H9 (cell line): Measurements from ENCODE around the gene MTCL1. TPM values are rescaled to one million over a fixed set of nuclear protein-coding genes. Genes with fewer than 3 reads are reported as not detected.

Experiments used
- DNase-seq: peaks from one replicate; pipeline ENCODE4 v3.0.0-alpha.2; 2017
- H2AFZ ChIP-seq: one replicate; pipeline ENCODE4 v1.6.1; 2013; ENCODE audit warnings: mild to moderate bottlenecking, low read length, control low read depth, moderate library complexity
- H2AK5ac ChIP-seq: 2 replicates; pipeline ENCODE4 v1.6.1; 2013; ENCODE audit warnings: low read length, control low read depth, mixed read lengths; ENCODE audit not compliant: insufficient read length
- H2BK120ac ChIP-seq: one replicate; pipeline ENCODE4 v1.6.1; 2013; ENCODE audit warnings: low read depth, mild to moderate bottlenecking, low read length, control low read depth, inconsistent platforms; ENCODE audit not compliant: poor library complexity, severe bottlenecking
- H2BK12ac ChIP-seq: 2 replicates; pipeline ENCODE4 v1.6.1; 2013; ENCODE audit warnings: low read length, control low read depth, mixed read lengths, low read depth; ENCODE audit not compliant: insufficient read length
- H2BK15ac ChIP-seq: 2 replicates; pipeline ENCODE4 v1.6.1; 2013; ENCODE audit warnings: low read depth, low read length, control low read depth
- H2BK20ac ChIP-seq: one replicate; pipeline ENCODE4 v1.6.1; 2013; ENCODE audit warnings: low read depth, mild to moderate bottlenecking, low read length, control low read depth, inconsistent platforms; ENCODE audit not compliant: poor library complexity, severe bottlenecking
- H2BK5ac ChIP-seq: 2 replicates; pipeline ENCODE4 v1.6.1; 2013; ENCODE audit warnings: low read length, control low read depth, mixed read lengths; ENCODE audit not compliant: insufficient read length
- H3K14ac ChIP-seq: 2 replicates; pipeline ENCODE4 v1.6.1; 2013; ENCODE audit warnings: low read length, control low read depth; ENCODE audit not compliant: insufficient read depth
- H3K18ac ChIP-seq: 2 replicates; pipeline ENCODE4 v1.6.1; 2013; ENCODE audit warnings: low read depth, mild to moderate bottlenecking, mixed read lengths, low read length, control low read depth; ENCODE audit not compliant: insufficient read length
- H3K23ac ChIP-seq: 2 replicates; pipeline ENCODE4 v1.6.1; 2013; ENCODE audit warnings: low read length, control low read depth, mixed read lengths, low read depth; ENCODE audit not compliant: insufficient read length
- H3K23me2 ChIP-seq: 2 replicates; pipeline ENCODE4 v1.6.1; 2013; ENCODE audit warnings: low read depth, mild to moderate bottlenecking, mixed read lengths, low read length, control low read depth; ENCODE audit not compliant: insufficient read length, poor library complexity, severe bottlenecking
- H3K27ac ChIP-seq: 2 replicates; pipeline ENCODE4 v1.5.1; 2013; ENCODE audit warnings: low read length, control low read depth, mixed read lengths, low read depth; ENCODE audit not compliant: insufficient read length
- H3K27me3 ChIP-seq: 2 replicates; pipeline ENCODE4 v1.6.1; 2013; ENCODE audit warnings: low read length, control low read depth, inconsistent platforms; ENCODE audit not compliant: insufficient read depth
- H3K4ac ChIP-seq: 2 replicates; pipeline ENCODE4 v1.6.1; 2013; ENCODE audit warnings: low read depth, mild to moderate bottlenecking, control low read depth, inconsistent platforms, low read length, moderate library complexity
- H3K4me1 ChIP-seq: 2 replicates; pipeline ENCODE4 v1.6.1; 2013; ENCODE audit warnings: low read length, control low read depth, inconsistent platforms; ENCODE audit not compliant: insufficient read depth
- H3K4me2 ChIP-seq: 2 replicates; pipeline ENCODE4 v1.6.1; 2013; ENCODE audit warnings: low read length, control low read depth, mixed read lengths; ENCODE audit not compliant: insufficient read length, insufficient read depth
- H3K56ac ChIP-seq: 2 replicates; pipeline ENCODE4 v1.6.1; 2013; ENCODE audit warnings: low read depth, mild to moderate bottlenecking, mixed read lengths, low read length, control low read depth; ENCODE audit not compliant: insufficient read length
- H3K79me1 ChIP-seq: 2 replicates; pipeline ENCODE4 v1.6.1; 2013; ENCODE audit warnings: low read depth, mild to moderate bottlenecking, moderate library complexity, low read length, control low read depth, inconsistent platforms; ENCODE audit not compliant: insufficient read depth, poor library complexity, severe bottlenecking
- H3K79me2 ChIP-seq: 2 replicates; pipeline ENCODE4 v1.6.1; 2013; ENCODE audit warnings: low read length, control low read depth, inconsistent platforms; ENCODE audit not compliant: insufficient read depth
- H3K9ac ChIP-seq: 2 replicates; pipeline ENCODE4 v1.6.1; 2013; ENCODE audit warnings: low read length, control low read depth, mixed read lengths; ENCODE audit not compliant: insufficient read length; ENCODE audit errors: extremely low read depth
- H3K9me3 ChIP-seq: one replicate; pipeline ENCODE4 v1.6.1; 2013; ENCODE audit warnings: low read depth, low read length, inconsistent platforms; ENCODE audit not compliant: control insufficient read depth
- H3T11ph ChIP-seq: one replicate; pipeline ENCODE4 v1.6.1; 2013; ENCODE audit warnings: mild to moderate bottlenecking, low read length, control low read depth, inconsistent platforms
- H4K20me1 ChIP-seq: one replicate; pipeline ENCODE4 v1.6.1; 2013; ENCODE audit not compliant: control insufficient read depth, insufficient read length, insufficient read depth
- H4K5ac ChIP-seq: 2 replicates; pipeline ENCODE4 v1.6.1; 2013; ENCODE audit warnings: low read depth, mild to moderate bottlenecking, mixed read lengths, low read length, control low read depth; ENCODE audit not compliant: insufficient read length
- H4K8ac ChIP-seq: replicated peaks from 2 replicates; pipeline ENCODE4 v1.6.1; 2013; ENCODE audit warnings: low read length, control low read depth, mixed read lengths, low read depth; ENCODE audit not compliant: insufficient read length
- H4K91ac ChIP-seq: 2 replicates; pipeline ENCODE4 v1.6.1; 2013; ENCODE audit warnings: low read depth, mild to moderate bottlenecking, moderate library complexity, mixed read lengths, low read length, control low read depth; ENCODE audit not compliant: insufficient read length
- H3K27ac Mint-ChIP-seq, 3 experiments: 2 replicates in 2 of 3; 3 replicates in 1 of 3; pipeline ENCODE4 v1.8.0; 2020 to 2021; ENCODE audit warnings: mixed read lengths in 3 of 3, mild to moderate bottlenecking in 1 of 3, moderate library complexity in 1 of 3
- H3K27me3 Mint-ChIP-seq: 2 replicates; pipeline ENCODE4 v1.8.0; 2021; ENCODE audit warnings: low read depth, mild to moderate bottlenecking, moderate library complexity, mixed read lengths
- H3K36me3 Mint-ChIP-seq, 3 experiments: 2 replicates in 2 of 3; 3 replicates in 1 of 3; pipeline ENCODE4 v1.8.0; 2020 to 2021; ENCODE audit warnings: low read depth in 3 of 3, mixed read lengths in 3 of 3; ENCODE audit not compliant: insufficient read depth in 1 of 3
- H3K4me1 Mint-ChIP-seq, 2 experiments: 2 replicates each; pipeline ENCODE4 v1.8.0; 2020; ENCODE audit warnings: mixed read lengths in 2 of 2
- H3K4me3 Mint-ChIP-seq, 2 experiments: 2 replicates in 1 of 2; 3 replicates in 1 of 2; pipeline ENCODE4 v1.8.0; 2020 to 2021; ENCODE audit warnings: mild to moderate bottlenecking in 2 of 2, mixed read lengths in 2 of 2, moderate library complexity in 1 of 2
- H3K9me3 Mint-ChIP-seq, 2 experiments: 2 replicates in 1 of 2; 3 replicates in 1 of 2; pipeline ENCODE4 v1.8.0; 2020; ENCODE audit warnings: mild to moderate bottlenecking in 2 of 2, mixed read lengths in 2 of 2, moderate library complexity in 1 of 2
- CTCF ChIP-seq: fragments of 200-600 bp; sonication (generic); conservative IDR thresholded peaks from 3 replicates; pipeline ENCODE4 v1.8.0; 2021; ENCODE audit warnings: antibody characterized with exemption, mild to moderate bottlenecking
- WGBS: extraction: QIAGEN DNeasy Blood & Tissue Kit; methylation state at CpG from one replicate; pipeline ENCODE4 v1.1.7; 2013; ENCODE audit warnings: missing lambda C conversion rate, low lambda C conversion rate, mixed read lengths; ENCODE audit not compliant: insufficient read length; ENCODE audit errors: extremely low coverage; 5-methylcytosine and 5-hydroxymethylcytosine counted together
- total RNA-seq: library from RNA; stranded (reverse); gene quantifications from 2 replicates; pipeline ENCODE4 v1.2.1, GENCODE V29; 2021

MTCL1 gene
- total RNA-seq, 1 experiment from 2014 or later = 50.7 TPM

DNA sequence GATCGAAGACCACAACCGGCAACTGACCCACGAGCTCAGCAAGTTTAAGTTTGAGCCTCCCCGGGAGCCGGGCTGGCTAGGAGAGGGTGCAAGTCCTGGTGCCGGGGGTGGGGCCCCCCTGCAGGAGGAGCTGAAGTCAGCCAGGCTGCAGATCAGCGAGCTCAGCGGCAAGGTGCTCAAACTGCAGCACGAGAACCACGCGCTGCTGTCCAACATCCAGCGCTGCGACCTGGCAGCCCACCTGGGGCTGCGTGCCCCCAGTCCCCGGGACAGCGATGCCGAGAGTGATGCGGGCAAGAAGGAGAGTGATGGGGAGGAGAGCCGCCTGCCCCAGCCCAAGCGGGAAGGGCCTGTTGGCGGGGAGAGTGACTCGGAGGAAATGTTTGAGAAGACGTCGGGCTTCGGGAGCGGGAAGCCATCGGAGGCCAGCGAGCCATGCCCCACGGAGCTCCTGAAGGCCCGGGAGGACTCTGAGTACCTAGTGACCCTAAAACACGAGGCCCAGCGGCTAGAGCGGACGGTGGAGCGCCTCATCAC lies 78.7 kb downstream of the MTCL1 start:
- DNase-seq = no peak
- H2BK120ac ChIP-seq = no peak overlapping the region
- no peaks in the 10 kb centered on the region for H3K9me3 ChIP-seq
- no peak overlapping the region for H2AK5ac ChIP-seq
- H3K4me1 ChIP-seq = no peaks in the 10 kb centered on the region
- H3K4ac ChIP-seq = no peak overlapping the region
- no peak overlapping the region for H2BK20ac ChIP-seq
- no peak overlapping the region for H2AFZ ChIP-seq
- no peaks in the 10 kb centered on the region for H4K20me1 ChIP-seq
- TF ChIP-seq CTCF = no peak
- no peak overlapping the region for H4K8ac ChIP-seq
- no peak overlapping the region for H3K4me3 Mint-ChIP-seq
- no CpG with 5 or more reads among the region's 35 CpGs for WGBS
- H3T11ph ChIP-seq = no peak overlapping the region
- H2BK15ac ChIP-seq = no peak overlapping the region
- H3K23me2 ChIP-seq = no peaks in the 10 kb centered on the region
- H3K27ac ChIP-seq = no peak overlapping the region
- peaks cover 20 to 69% (median 59%) of the 10 kb centered on the region in 3 experiments; a peak in 6 of 7 replicates for H3K36me3 Mint-ChIP-seq
- H3K27ac Mint-ChIP-seq = no peak overlapping the region; a peak in 1 of 7 replicates
- H3K4me2 ChIP-seq = no peak overlapping the region
- peaks cover 15 to 22% of the 10 kb centered on the region in 2 experiments for H3K4me1 Mint-ChIP-seq
- no peak overlapping the region for H3K14ac ChIP-seq
- no peak overlapping the region for H3K56ac ChIP-seq
- H3K27me3 ChIP-seq = no peaks in the 10 kb centered on the region
- H3K9me3 Mint-ChIP-seq = no peaks in the 10 kb centered on the region
- no peak overlapping the region for H4K91ac ChIP-seq
- no peaks in the 10 kb centered on the region for H3K79me1 ChIP-seq
- no peaks in the 10 kb centered on the region for H3K27me3 Mint-ChIP-seq
- H2BK5ac ChIP-seq = no peak overlapping the region
- no peak overlapping the region for H2BK12ac ChIP-seq
- no peak overlapping the region for H4K5ac ChIP-seq
- H3K23ac ChIP-seq = no peak overlapping the region
- no peaks in the 10 kb centered on the region for H3K79me2 ChIP-seq
- H3K18ac ChIP-seq = no peak overlapping the region
- no peak overlapping the region for H3K9ac ChIP-seq
